WTC11 (cell line): ENCODE results near the gene ECHS1.

Source experiments
- RORB ChIP-seq: fragments of 250-450 bp; sonication (Bioruptor Pico); IDR thresholded peaks from 2 replicates; pipeline ENCODE4 v1.9.0; 2021; ENCODE audit warnings: mild to moderate bottlenecking
- ZBTB21 ChIP-seq: sonication (generic); formaldehyde crosslinking; IDR thresholded peaks from 2 replicates; pipeline ENCODE4 v1.8.1; 2023; ENCODE audit warnings: mild to moderate bottlenecking, missing genetic modification reagents, borderline replicate concordance
- TF ChIP-seq, protein P1 (sequence below): fragments of 200-600 bp; IDR thresholded peaks from 2 replicates; pipeline ENCODE4 v1.8.0; 2022; ENCODE audit warnings: antibody characterized with exemption
- TF ChIP-seq, protein P2 (sequence below): sonication (generic); formaldehyde crosslinking; IDR thresholded peaks from 2 replicates; pipeline ENCODE4 v1.8.1; 2022; ENCODE audit warnings: low read depth, missing genetic modification reagents, borderline replicate concordance
- TF ChIP-seq, protein P3 (sequence below): sonication (generic); formaldehyde crosslinking; IDR thresholded peaks from 2 replicates; pipeline ENCODE4 v1.8.0; 2023; ENCODE audit warnings: missing genetic modification reagents

DNA sequence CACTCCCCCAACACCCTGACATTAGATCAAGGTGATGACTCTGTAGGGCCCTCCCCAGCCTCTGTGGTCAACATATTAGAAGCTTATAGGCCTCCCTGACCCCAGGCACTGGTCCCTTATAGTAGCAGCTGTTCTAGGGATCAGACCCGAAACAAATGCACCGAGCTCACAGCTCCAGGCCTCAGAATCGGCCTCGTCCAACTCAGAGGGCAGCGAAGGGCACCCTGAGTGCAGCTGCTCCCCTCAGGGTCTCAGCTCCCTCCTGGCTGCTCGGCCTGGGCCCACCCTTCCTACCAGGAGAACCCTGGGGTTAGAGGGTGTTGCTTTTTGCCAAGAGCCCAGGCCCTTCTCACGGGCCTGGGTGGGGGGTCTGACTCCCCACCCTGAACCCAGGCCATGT lies 5.0 kb downstream of the ECHS1 start:
- TF ChIP-seq, protein P1, sequence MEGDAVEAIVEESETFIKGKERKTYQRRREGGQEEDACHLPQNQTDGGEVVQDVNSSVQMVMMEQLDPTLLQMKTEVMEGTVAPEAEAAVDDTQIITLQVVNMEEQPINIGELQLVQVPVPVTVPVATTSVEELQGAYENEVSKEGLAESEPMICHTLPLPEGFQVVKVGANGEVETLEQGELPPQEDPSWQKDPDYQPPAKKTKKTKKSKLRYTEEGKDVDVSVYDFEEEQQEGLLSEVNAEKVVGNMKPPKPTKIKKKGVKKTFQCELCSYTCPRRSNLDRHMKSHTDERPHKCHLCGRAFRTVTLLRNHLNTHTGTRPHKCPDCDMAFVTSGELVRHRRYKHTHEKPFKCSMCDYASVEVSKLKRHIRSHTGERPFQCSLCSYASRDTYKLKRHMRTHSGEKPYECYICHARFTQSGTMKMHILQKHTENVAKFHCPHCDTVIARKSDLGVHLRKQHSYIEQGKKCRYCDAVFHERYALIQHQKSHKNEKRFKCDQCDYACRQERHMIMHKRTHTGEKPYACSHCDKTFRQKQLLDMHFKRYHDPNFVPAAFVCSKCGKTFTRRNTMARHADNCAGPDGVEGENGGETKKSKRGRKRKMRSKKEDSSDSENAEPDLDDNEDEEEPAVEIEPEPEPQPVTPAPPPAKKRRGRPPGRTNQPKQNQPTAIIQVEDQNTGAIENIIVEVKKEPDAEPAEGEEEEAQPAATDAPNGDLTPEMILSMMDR = no peak
- TF ChIP-seq, protein P2, sequence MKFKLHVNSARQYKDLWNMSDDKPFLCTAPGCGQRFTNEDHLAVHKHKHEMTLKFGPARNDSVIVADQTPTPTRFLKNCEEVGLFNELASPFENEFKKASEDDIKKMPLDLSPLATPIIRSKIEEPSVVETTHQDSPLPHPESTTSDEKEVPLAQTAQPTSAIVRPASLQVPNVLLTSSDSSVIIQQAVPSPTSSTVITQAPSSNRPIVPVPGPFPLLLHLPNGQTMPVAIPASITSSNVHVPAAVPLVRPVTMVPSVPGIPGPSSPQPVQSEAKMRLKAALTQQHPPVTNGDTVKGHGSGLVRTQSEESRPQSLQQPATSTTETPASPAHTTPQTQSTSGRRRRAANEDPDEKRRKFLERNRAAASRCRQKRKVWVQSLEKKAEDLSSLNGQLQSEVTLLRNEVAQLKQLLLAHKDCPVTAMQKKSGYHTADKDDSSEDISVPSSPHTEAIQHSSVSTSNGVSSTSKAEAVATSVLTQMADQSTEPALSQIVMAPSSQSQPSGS (CRISPR knock-in tag) = no peak
- no peak for TF ChIP-seq ZBTB21 (CRISPR knock-in tag)
- TF ChIP-seq RORB = no peak
- TF ChIP-seq, protein P3, sequence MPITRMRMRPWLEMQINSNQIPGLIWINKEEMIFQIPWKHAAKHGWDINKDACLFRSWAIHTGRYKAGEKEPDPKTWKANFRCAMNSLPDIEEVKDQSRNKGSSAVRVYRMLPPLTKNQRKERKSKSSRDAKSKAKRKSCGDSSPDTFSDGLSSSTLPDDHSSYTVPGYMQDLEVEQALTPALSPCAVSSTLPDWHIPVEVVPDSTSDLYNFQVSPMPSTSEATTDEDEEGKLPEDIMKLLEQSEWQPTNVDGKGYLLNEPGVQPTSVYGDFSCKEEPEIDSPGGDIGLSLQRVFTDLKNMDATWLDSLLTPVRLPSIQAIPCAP = no peak
